Heart right ventricle (tissue), 16 donors: ENCODE results near the gene UBL5. TPM values are rescaled to one million over a fixed set of nuclear protein-coding genes. Genes with fewer than 3 reads are reported as not detected.

ENCODE experiments used
- ATAC-seq, 8 donors: fragments of 200-7000 bp; cut with Tn5 transposase; one replicate each; pipeline ENCODE4 v1.9.1; 2020; ENCODE audit warnings: mild to moderate bottlenecking in 8 of 8, moderate library complexity in 8 of 8, moderate number of reproducible peaks in 1 of 8
- DNase-seq, 2 donors: peaks; one replicate each; pipeline ENCODE4 v3.0.0-alpha.2; 2020
- H3K27ac ChIP-seq, 10 donors: fragments of 200-600 bp; sonication (generic) in 2 of 10; one replicate each; pipeline versions ENCODE4 v1.5.0 to v1.8.0; 2020 to 2022; ENCODE audit warnings: mild to moderate bottlenecking in 3 of 10
- H3K27me3 ChIP-seq, 7 donors: fragments of 200-600 bp; one replicate each; pipeline ENCODE4 v1.8.0; 2021 to 2022; ENCODE audit warnings: mild to moderate bottlenecking in 2 of 7
- H3K36me3 ChIP-seq, 9 donors: fragments of 200-600 bp; sonication (generic) in 1 of 9; one replicate each; pipeline versions ENCODE4 v1.5.0 to v1.8.0; 2020 to 2022; ENCODE audit warnings: mild to moderate bottlenecking in 2 of 9
- H3K4me1 ChIP-seq, 9 donors: fragments of 200-600 bp; sonication (generic) in 1 of 9; one replicate each; pipeline versions ENCODE4 v1.5.0 to v1.8.0; 2020 to 2022; ENCODE audit warnings: mild to moderate bottlenecking in 4 of 9
- H3K4me3 ChIP-seq, 10 donors: fragments of 200-600 bp; sonication (generic) in 2 of 10; one replicate each; pipeline versions ENCODE4 v1.5.0 to v1.8.0; 2020 to 2022; ENCODE audit warnings: mild to moderate bottlenecking in 7 of 10, moderate library complexity in 2 of 10
- H3K9me3 ChIP-seq, 11 donors: fragments of 200-600 bp in 10 of 11; sonication (generic) in 2 of 11; one replicate each; pipeline versions ENCODE4 v1.5.0 to v1.8.0; 2013 to 2022; ENCODE audit warnings: mild to moderate bottlenecking in 2 of 11, control low read depth in 1 of 11, moderate library complexity in 1 of 11
- CTCF ChIP-seq, 9 donors: fragments of 200-600 bp; sonication (generic) in 2 of 9; IDR thresholded peaks; one replicate each; pipeline versions ENCODE4 v1.5.0 to v1.8.0; 2021 to 2022; ENCODE audit warnings: antibody characterized with exemption in 9 of 9, mild to moderate bottlenecking in 5 of 9, moderate library complexity in 1 of 9
- WGBS, 2 donors: extraction: QIAGEN DNeasy Blood & Tissue Kit; methylation state at CpG; one replicate each; pipeline ENCODE4 v1.1.7; 2013; ENCODE audit warnings: inconsistent platforms in 1 of 2; 5-methylcytosine and 5-hydroxymethylcytosine counted together
- intact Hi-C, 10 donors: fragments of 100-400 bp; cut with DNase I; formaldehyde crosslinking; loops; one replicate each; pipeline versions ENCODE4 v1.11.1 to v1.14.2; 2022
- polyA plus RNA-seq, 2 donors: library from polyadenylated mRNA; stranded (reverse); fragments of 200-250 nt; gene quantifications; one replicate each; pipeline ENCODE4 v1.2.3, GENCODE V29; 2013
- total RNA-seq, 10 donors: library from RNA; stranded (reverse); fragmentation: NEBNext Ultra II Directional in 3 of 10; extraction: Animal tissue kit (Norgen Biotek cat#: 25700) in 3 of 10; gene quantifications; one replicate each; pipeline versions ENCODE4 v1.2.1 to v1.2.4, GENCODE V29; 2021 to 2023
- donor health status: Arrhythmogenic right ventricular cardiomyopathy.
- donor health status: ischemic (EF 13 %, LVEDD 7.1; RV severe dilation, severe dysfunction).
- donor health status: healthy with polysubstance abuse.
- donor health status: DM: no; HTN: yes; CAD: no.
- donor health status: DM: no; HTN: no; CAD: no.
- donor health status: ischemic (EF 25% LVEDD 6.9; RV normal size, moderate dysfunction).
- donor health status: ischemic (EF 25% LVEDD 5.7; RV mildly dilated, moderate dysfunction).
- donor health status: healthy.
- donor health status: DM: yes; HTN: yes; CAD: no.
- donor health status: Ischemic cardiomyopathy.
- donor health status: ischemic (EF 35%, LVEDD 5.7; RV mildly dilated, moderate dysfunction).
- donor health status: nonischemic (EF 11% LVEDD 7.7; RV severe dilation, severe dysfunction).
- donor health status: DM: yes; HTN: yes; CAD: no.
- donor health status: PGD.
- donor health status: ischemic (EF 29% LVEDD 5.4; RV normal size, mild dysfunction).
- donor health status: nonischemic (EF 23%, LVEDD 6.1; RV moderate dilation, normal function).

Gene UBL5
- total and polyA plus RNA-seq, 12 donors: 483 to 1,564 (median 521) TPM

- Histone ChIP-seq H3K36me3 (peaks cover 0 to 75% (median 34%) of the 10 kb centered on the region in 9 donors), H3K4me1 (no peaks in the 10 kb centered on the region), H3K27ac (no peak overlapping the region), H3K4me3 (no peak overlapping the region), H3K9me3 (no peaks in the 10 kb centered on the region), H3K27me3 (no peaks in the 10 kb centered on the region)
- no peak for DNase-seq
- 92 to 95% methylated on average over 3 of the region's 3 CpGs for WGBS, 2 donors
- no peak for TF ChIP-seq CTCF (IDR thresholded peaks at IDR 0.05)
- intact Hi-C loops: no loop called here
- no peak for ATAC-seq
Observed at GRCh38 chr19:9806803-9807202, 20.9 kb upstream of the UBL5 start.

GRCh38 chr19:9808855-9809824 lies 18.6 kb upstream of the UBL5 start:
- Histone ChIP-seq H3K9me3 (no peaks in the 10 kb centered on the region), H3K27me3 (no peaks in the 10 kb centered on the region), H3K4me3 (no peak overlapping the region), H3K4me1 (no peaks in the 10 kb centered on the region), H3K27ac (no peak overlapping the region), H3K36me3 (peaks cover 0 to 90% (median 37%) of the 10 kb centered on the region in 9 donors)
- intact Hi-C loops: no loop called here
- DNase-seq (no peak), ATAC-seq (no peak)
- no peak for TF ChIP-seq CTCF (IDR thresholded peaks at IDR 0.05)
- WGBS, 2 donors: 93 to 95% methylated on average over 11 of the region's 11 CpGs

- Histone ChIP-seq H3K4me1 (no peaks in the 10 kb centered on the region), H3K27me3 (no peaks in the 10 kb centered on the region), H3K4me3 (no peak overlapping the region), H3K9me3 (no peaks in the 10 kb centered on the region), H3K27ac (no peak overlapping the region), H3K36me3 (peaks cover 0 to 88% (median 37%) of the 10 kb centered on the region in 9 donors)
- TF ChIP-seq CTCF (IDR thresholded peaks at IDR 0.05): no peak
- intact Hi-C loops: no loop called here
- WGBS, 2 donors: 94 to 97% methylated on average over 21 of the region's 21 CpGs
- DNase-seq: no peak
- no peak for ATAC-seq
Observed at GRCh38 chr19:9811139-9811538, 16.6 kb upstream of the UBL5 start.

- DNase-seq: no peak
- H3K9me3 ChIP-seq: no peaks in the 10 kb centered on the region
- no peak for ATAC-seq
- peaks cover 0 to 22% (median 0%) of the 10 kb centered on the region in 9 donors for H3K36me3 ChIP-seq
- intact Hi-C loops: loop anchor here in 3 of 10 donors (2.0 kb wide), 1 partner anchor 25 kb away; no protein-coding TSS in a partner anchor
- 2 to 4% methylated on average over 38 to 39 of the region's 39 CpGs for WGBS, 2 donors
- no peaks in the 10 kb centered on the region for H3K27me3 ChIP-seq
- TF ChIP-seq CTCF (IDR thresholded peaks at IDR 0.05): no peak
- peaks cover 3 to 27% (median 22%) of the 10 kb centered on the region in 9 donors for H3K4me1 ChIP-seq
- H3K4me3 ChIP-seq: peak overlapping the region; percentile 76 to 100 (median 97)
- peak overlapping the region; percentile 93 to 99 (median 96) for H3K27ac ChIP-seq
Observed at GRCh38 chr19:9818175-9818733, 9.5 kb upstream of the UBL5 start.
